GM23338 (cell line): ENCODE measurements around the gene RABEPK. TPM values are rescaled to one million over a fixed set of nuclear protein-coding genes. Genes with fewer than 3 reads are reported as not detected.
A peak's percentile ranks its signal among the peaks of the same experiment; 100 is the strongest.

ENCODE experiments used
- ATAC-seq: fragments of 200-7000 bp; cut with Tn5 transposase; 3 replicates; pipeline ENCODE4 v1.9.1; 2020
- DNase-seq: peaks from one replicate; pipeline ENCODE4 v3.0.0-alpha.2; 2015; ENCODE audit warnings: low spot score
- H2AFZ ChIP-seq: fragments of 200-600 bp; sonication (generic); 2 replicates; pipeline ENCODE4 v1.8.0; 2016; ENCODE audit warnings: antibody characterized with exemption, mild to moderate bottlenecking, moderate library complexity
- H3F3A ChIP-seq: fragments of 200-600 bp; sonication (generic); replicated peaks from 2 replicates; pipeline ENCODE4 v1.8.0; 2017; ENCODE audit warnings: antibody characterized with exemption, mixed run types, low read depth
- H3K27ac ChIP-seq: fragments of 200-600 bp; sonication (generic); 2 replicates; pipeline ENCODE4 v1.6.1; 2016; ENCODE audit warnings: low read depth
- H3K27me3 ChIP-seq: fragments of 200-600 bp; sonication (generic); 2 replicates; pipeline ENCODE4 v1.8.0; 2016; ENCODE audit warnings: mild to moderate bottlenecking, mixed run types, moderate library complexity; ENCODE audit not compliant: insufficient read depth
- H3K36me3 ChIP-seq: fragments of 200-600 bp; sonication (generic); 2 replicates; pipeline ENCODE4 v1.8.0; 2016; ENCODE audit warnings: mild to moderate bottlenecking; ENCODE audit not compliant: insufficient read depth
- H3K4me1 ChIP-seq: fragments of 200-600 bp; sonication (generic); 2 replicates; pipeline ENCODE4 v1.8.0; 2016; ENCODE audit warnings: mild to moderate bottlenecking, moderate library complexity; ENCODE audit not compliant: insufficient read depth
- H3K4me2 ChIP-seq: fragments of 200-600 bp; sonication (generic); 2 replicates; pipeline ENCODE4 v1.7.1; 2017; ENCODE audit warnings: mixed run types
- H3K4me3 ChIP-seq: fragments of 200-600 bp; sonication (generic); 2 replicates; pipeline ENCODE4 v1.6.1; 2016; ENCODE audit warnings: mixed run types
- H3K79me2 ChIP-seq: fragments of 200-600 bp; sonication (generic); replicated peaks from 2 replicates; pipeline ENCODE4 v1.8.0; 2017; ENCODE audit warnings: mild to moderate bottlenecking; ENCODE audit not compliant: insufficient read depth
- H3K9me2 ChIP-seq: fragments of 200-600 bp; sonication (generic); 2 replicates; pipeline ENCODE4 v1.8.0; 2017; ENCODE audit not compliant: insufficient read depth
- H4K20me1 ChIP-seq: fragments of 200-600 bp; sonication (generic); replicated peaks from 2 replicates; pipeline ENCODE4 v1.8.0; 2017; ENCODE audit warnings: mild to moderate bottlenecking; ENCODE audit not compliant: insufficient read depth
- H3K27ac Mint-ChIP-seq: 2 replicates; pipeline ENCODE4 v1.8.0; 2020; ENCODE audit warnings: inconsistent platforms, mild to moderate bottlenecking, moderate library complexity, mixed read lengths
- H3K27me3 Mint-ChIP-seq: 3 replicates; pipeline ENCODE4 v1.8.0; 2022; ENCODE audit warnings: low read depth, mild to moderate bottlenecking, moderate library complexity, mixed read lengths, inconsistent platforms; ENCODE audit not compliant: insufficient read depth, poor library complexity
- H3K36me3 Mint-ChIP-seq: 3 replicates; pipeline ENCODE4 v1.8.0; 2021; ENCODE audit warnings: low read depth, mild to moderate bottlenecking, inconsistent platforms, moderate library complexity, mixed read lengths
- H3K4me1 Mint-ChIP-seq: 3 replicates; pipeline ENCODE4 v1.8.0; 2020; ENCODE audit warnings: mild to moderate bottlenecking, inconsistent platforms, mixed read lengths
- H3K4me3 Mint-ChIP-seq: 3 replicates; pipeline ENCODE4 v1.8.0; 2021; ENCODE audit warnings: moderate library complexity, mild to moderate bottlenecking, inconsistent platforms, mixed read lengths
- H3K9me3 Mint-ChIP-seq: 3 replicates; pipeline ENCODE4 v1.8.0; 2020; ENCODE audit warnings: moderate library complexity, mild to moderate bottlenecking, inconsistent platforms, mixed read lengths
- CREB1 ChIP-seq: fragments of 250-450 bp; sonication (Bioruptor Pico); IDR thresholded peaks from 2 replicates; pipeline ENCODE4 v1.5.0; 2020; ENCODE audit warnings: low read depth, mild to moderate bottlenecking, moderate library complexity
- NANOG ChIP-seq: IDR thresholded peaks from 2 replicates; pipeline ENCODE4 v1.6.1; 2016; ENCODE audit warnings: antibody characterized with exemption, borderline replicate concordance
- POLR2AphosphoS5 ChIP-seq: IDR thresholded peaks from 2 replicates; pipeline ENCODE4 v1.6.1; 2016; ENCODE audit warnings: antibody characterized with exemption, low read depth
- STAT1 ChIP-seq: IDR thresholded peaks from one replicate; pipeline ENCODE4 v1.6.1; 2016; ENCODE audit warnings: antibody characterized with exemption; ENCODE audit not compliant: unreplicated experiment
- ZNF114 ChIP-seq: fragments of 250-450 bp; sonication (Bioruptor Pico); IDR thresholded peaks from 2 replicates; pipeline ENCODE4 v1.5.0; 2020; ENCODE audit warnings: mild to moderate bottlenecking, moderate library complexity
- ZNF331 ChIP-seq: fragments of 250-450 bp; sonication (Bioruptor Pico); IDR thresholded peaks from 2 replicates; pipeline ENCODE4 v1.5.0; 2020; ENCODE audit warnings: low read depth, mild to moderate bottlenecking, moderate library complexity
- polyA plus RNA-seq: library from polyadenylated mRNA; unstranded; fragments of >200 nt; fragmentation: Nextera tagmentation; extraction: Ambion mirVana; gene quantifications from 2 replicates; pipeline ENCODE4 v1.2.1, GENCODE V29; 2016
- total RNA-seq: library from RNA; depleted of rRNA; stranded (reverse); fragments of >200 nt; shearing (Covaris generic); gene quantifications from 2 replicates; pipeline ENCODE4 v1.2.3, GENCODE V29; 2014
- TF ChIP-seq, protein P1 (sequence below), 2 experiments: fragments of 200-600 bp in 1 of 2; sonication (generic) in 1 of 2; conservative IDR thresholded peaks; 2 replicates each; pipeline versions ENCODE4 v1.5.1 to v1.6.1; 2016 to 2017; ENCODE audit warnings: antibody characterized with exemption in 2 of 2, low read depth in 2 of 2, mild to moderate bottlenecking in 2 of 2, moderate library complexity in 1 of 2
- TF ChIP-seq, protein P2 (sequence below): IDR thresholded peaks from one replicate; pipeline ENCODE4 v1.6.1; 2018; ENCODE audit warnings: antibody characterized with exemption; ENCODE audit not compliant: unreplicated experiment
- TF ChIP-seq, protein P3 (sequence below): IDR thresholded peaks from 2 replicates; pipeline ENCODE4 v1.6.1; 2016; ENCODE audit warnings: antibody characterized with exemption
- TF ChIP-seq, protein P4 (sequence below): fragments of 250-450 bp; sonication (Bioruptor Pico); IDR thresholded peaks from 2 replicates; pipeline ENCODE4 v1.5.0; 2020; ENCODE audit warnings: mild to moderate bottlenecking, moderate library complexity

RABEPK gene
- total and polyA plus RNA-seq, 2 experiments from 2014 or later, result 25.8 to 32.7 TPM

DNA sequence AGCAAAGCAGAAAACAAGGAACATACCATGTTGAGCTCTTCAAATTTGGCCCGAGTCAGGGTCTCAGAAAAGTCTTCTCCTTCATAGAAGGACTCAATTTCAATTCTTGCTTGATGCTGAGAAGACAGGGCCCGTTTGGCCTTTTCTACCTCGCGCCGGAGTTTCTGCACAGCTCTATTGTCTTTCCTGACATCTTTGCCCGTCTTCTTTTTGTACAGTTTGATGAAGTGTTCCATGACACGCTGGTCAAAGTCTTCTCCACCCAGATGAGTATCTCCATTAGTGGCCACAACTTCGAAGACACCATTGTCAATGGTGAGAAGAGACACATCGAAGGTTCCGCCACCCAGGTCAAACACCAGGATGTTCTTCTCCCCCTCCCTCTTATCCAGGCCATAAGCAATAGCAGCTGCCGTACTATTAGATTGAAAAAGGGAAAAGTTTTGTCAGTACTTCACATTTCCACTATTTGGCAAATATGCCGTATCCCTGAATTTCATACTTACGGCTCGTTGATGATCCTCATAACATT lies 38.6 kb downstream of the RABEPK start (continued):
- TF ChIP-seq, protein P1, sequence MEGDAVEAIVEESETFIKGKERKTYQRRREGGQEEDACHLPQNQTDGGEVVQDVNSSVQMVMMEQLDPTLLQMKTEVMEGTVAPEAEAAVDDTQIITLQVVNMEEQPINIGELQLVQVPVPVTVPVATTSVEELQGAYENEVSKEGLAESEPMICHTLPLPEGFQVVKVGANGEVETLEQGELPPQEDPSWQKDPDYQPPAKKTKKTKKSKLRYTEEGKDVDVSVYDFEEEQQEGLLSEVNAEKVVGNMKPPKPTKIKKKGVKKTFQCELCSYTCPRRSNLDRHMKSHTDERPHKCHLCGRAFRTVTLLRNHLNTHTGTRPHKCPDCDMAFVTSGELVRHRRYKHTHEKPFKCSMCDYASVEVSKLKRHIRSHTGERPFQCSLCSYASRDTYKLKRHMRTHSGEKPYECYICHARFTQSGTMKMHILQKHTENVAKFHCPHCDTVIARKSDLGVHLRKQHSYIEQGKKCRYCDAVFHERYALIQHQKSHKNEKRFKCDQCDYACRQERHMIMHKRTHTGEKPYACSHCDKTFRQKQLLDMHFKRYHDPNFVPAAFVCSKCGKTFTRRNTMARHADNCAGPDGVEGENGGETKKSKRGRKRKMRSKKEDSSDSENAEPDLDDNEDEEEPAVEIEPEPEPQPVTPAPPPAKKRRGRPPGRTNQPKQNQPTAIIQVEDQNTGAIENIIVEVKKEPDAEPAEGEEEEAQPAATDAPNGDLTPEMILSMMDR (conservative IDR thresholded peaks at IDR 0.05; ENCODE audit: low read depth in 2 of 2), result no peak
- TF ChIP-seq, protein P2, sequence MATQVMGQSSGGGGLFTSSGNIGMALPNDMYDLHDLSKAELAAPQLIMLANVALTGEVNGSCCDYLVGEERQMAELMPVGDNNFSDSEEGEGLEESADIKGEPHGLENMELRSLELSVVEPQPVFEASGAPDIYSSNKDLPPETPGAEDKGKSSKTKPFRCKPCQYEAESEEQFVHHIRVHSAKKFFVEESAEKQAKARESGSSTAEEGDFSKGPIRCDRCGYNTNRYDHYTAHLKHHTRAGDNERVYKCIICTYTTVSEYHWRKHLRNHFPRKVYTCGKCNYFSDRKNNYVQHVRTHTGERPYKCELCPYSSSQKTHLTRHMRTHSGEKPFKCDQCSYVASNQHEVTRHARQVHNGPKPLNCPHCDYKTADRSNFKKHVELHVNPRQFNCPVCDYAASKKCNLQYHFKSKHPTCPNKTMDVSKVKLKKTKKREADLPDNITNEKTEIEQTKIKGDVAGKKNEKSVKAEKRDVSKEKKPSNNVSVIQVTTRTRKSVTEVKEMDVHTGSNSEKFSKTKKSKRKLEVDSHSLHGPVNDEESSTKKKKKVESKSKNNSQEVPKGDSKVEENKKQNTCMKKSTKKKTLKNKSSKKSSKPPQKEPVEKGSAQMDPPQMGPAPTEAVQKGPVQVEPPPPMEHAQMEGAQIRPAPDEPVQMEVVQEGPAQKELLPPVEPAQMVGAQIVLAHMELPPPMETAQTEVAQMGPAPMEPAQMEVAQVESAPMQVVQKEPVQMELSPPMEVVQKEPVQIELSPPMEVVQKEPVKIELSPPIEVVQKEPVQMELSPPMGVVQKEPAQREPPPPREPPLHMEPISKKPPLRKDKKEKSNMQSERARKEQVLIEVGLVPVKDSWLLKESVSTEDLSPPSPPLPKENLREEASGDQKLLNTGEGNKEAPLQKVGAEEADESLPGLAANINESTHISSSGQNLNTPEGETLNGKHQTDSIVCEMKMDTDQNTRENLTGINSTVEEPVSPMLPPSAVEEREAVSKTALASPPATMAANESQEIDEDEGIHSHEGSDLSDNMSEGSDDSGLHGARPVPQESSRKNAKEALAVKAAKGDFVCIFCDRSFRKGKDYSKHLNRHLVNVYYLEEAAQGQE, result no peak
- TF ChIP-seq NANOG (no peak), POLR2AphosphoS5 (no peak), CREB1 (CRISPR knock-in tag) (no peak), ZNF331 (CRISPR knock-in tag) (no peak), ZNF114 (no peak), STAT1 (no peak)
- TF ChIP-seq, protein P3, sequence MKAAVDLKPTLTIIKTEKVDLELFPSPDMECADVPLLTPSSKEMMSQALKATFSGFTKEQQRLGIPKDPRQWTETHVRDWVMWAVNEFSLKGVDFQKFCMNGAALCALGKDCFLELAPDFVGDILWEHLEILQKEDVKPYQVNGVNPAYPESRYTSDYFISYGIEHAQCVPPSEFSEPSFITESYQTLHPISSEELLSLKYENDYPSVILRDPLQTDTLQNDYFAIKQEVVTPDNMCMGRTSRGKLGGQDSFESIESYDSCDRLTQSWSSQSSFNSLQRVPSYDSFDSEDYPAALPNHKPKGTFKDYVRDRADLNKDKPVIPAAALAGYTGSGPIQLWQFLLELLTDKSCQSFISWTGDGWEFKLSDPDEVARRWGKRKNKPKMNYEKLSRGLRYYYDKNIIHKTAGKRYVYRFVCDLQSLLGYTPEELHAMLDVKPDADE, result no peak

DNA sequence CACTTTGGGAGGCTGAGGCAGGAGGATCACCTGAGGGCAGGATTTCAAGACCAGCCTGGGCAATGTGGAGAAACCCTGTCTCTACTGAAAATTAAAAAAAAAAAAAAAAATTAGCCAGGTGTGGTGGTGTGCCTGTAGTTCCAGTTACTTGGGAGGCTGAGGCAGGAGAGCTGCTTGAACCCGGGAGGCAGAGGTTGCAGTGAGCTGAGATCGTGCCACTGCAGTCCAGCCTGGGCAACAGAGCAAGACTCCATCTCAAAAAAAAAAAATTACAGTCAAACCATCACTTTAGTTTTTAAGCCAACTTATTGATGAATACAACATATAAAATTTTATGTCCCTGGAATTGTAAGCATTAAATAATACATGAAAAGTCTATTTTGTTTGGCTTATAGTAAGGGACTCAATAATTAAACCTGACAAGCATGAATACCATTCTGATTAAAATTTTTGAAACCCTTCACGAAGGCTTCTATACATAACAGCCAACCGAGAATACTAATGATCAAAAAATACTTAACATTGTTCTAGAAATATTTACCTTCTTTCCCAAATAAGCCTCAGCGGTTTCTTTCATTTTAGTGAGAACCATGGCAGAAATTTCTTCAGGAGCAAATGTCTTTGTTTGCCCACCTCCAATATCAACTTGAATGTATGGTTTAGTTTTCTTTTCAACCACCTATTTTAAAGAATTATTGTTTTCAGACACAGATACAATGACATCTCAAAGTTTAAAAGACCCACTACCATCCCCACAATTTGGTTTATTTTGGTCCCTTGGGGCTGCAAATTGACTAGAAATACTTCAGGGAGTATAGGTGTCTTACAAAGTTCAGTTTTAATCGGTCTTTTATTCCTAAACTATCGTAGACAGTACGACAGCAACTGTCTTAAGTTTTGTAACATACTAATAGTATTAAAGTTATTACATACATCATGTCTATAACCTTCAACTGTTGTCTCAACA lies 39.6 kb downstream of the RABEPK start:
- ATAC-seq (no peak), DNase-seq (no peak)
- Histone ChIP-seq H4K20me1 (peaks cover 42% of the 10 kb centered on the region), H3K4me2 (peak overlapping the region; percentile 84), H3K27me3 (no peaks in the 10 kb centered on the region), H3K36me3 (peaks cover 42% of the 10 kb centered on the region), H3K4me3 (peak overlapping the region; percentile 96), H3K79me2 (peaks cover 49% of the 10 kb centered on the region), H3K27ac (no peak overlapping the region), H2AFZ (no peak overlapping the region), H3K4me1 (peaks cover 17% of the 10 kb centered on the region; the same call in 1 of the 2 replicates), H3K9me2 (no peaks in the 10 kb centered on the region), H3F3A (peaks cover 41% of the 10 kb centered on the region)
- Mint-ChIP-seq H3K27me3 (peaks cover 14% of the 10 kb centered on the region), H3K36me3 (peaks cover 63% of the 10 kb centered on the region), H3K9me3 (peaks cover 4% of the 10 kb centered on the region; the same call in 2 of the 3 replicates), H3K4me1 (peaks cover 12% of the 10 kb centered on the region), H3K27ac (peak overlapping the region; percentile 98; the same call in 1 of the 2 replicates), H3K4me3 (peak overlapping the region; percentile 91)
- TF ChIP-seq ZNF331 (CRISPR knock-in tag), result no peak
- TF ChIP-seq, protein P4, sequence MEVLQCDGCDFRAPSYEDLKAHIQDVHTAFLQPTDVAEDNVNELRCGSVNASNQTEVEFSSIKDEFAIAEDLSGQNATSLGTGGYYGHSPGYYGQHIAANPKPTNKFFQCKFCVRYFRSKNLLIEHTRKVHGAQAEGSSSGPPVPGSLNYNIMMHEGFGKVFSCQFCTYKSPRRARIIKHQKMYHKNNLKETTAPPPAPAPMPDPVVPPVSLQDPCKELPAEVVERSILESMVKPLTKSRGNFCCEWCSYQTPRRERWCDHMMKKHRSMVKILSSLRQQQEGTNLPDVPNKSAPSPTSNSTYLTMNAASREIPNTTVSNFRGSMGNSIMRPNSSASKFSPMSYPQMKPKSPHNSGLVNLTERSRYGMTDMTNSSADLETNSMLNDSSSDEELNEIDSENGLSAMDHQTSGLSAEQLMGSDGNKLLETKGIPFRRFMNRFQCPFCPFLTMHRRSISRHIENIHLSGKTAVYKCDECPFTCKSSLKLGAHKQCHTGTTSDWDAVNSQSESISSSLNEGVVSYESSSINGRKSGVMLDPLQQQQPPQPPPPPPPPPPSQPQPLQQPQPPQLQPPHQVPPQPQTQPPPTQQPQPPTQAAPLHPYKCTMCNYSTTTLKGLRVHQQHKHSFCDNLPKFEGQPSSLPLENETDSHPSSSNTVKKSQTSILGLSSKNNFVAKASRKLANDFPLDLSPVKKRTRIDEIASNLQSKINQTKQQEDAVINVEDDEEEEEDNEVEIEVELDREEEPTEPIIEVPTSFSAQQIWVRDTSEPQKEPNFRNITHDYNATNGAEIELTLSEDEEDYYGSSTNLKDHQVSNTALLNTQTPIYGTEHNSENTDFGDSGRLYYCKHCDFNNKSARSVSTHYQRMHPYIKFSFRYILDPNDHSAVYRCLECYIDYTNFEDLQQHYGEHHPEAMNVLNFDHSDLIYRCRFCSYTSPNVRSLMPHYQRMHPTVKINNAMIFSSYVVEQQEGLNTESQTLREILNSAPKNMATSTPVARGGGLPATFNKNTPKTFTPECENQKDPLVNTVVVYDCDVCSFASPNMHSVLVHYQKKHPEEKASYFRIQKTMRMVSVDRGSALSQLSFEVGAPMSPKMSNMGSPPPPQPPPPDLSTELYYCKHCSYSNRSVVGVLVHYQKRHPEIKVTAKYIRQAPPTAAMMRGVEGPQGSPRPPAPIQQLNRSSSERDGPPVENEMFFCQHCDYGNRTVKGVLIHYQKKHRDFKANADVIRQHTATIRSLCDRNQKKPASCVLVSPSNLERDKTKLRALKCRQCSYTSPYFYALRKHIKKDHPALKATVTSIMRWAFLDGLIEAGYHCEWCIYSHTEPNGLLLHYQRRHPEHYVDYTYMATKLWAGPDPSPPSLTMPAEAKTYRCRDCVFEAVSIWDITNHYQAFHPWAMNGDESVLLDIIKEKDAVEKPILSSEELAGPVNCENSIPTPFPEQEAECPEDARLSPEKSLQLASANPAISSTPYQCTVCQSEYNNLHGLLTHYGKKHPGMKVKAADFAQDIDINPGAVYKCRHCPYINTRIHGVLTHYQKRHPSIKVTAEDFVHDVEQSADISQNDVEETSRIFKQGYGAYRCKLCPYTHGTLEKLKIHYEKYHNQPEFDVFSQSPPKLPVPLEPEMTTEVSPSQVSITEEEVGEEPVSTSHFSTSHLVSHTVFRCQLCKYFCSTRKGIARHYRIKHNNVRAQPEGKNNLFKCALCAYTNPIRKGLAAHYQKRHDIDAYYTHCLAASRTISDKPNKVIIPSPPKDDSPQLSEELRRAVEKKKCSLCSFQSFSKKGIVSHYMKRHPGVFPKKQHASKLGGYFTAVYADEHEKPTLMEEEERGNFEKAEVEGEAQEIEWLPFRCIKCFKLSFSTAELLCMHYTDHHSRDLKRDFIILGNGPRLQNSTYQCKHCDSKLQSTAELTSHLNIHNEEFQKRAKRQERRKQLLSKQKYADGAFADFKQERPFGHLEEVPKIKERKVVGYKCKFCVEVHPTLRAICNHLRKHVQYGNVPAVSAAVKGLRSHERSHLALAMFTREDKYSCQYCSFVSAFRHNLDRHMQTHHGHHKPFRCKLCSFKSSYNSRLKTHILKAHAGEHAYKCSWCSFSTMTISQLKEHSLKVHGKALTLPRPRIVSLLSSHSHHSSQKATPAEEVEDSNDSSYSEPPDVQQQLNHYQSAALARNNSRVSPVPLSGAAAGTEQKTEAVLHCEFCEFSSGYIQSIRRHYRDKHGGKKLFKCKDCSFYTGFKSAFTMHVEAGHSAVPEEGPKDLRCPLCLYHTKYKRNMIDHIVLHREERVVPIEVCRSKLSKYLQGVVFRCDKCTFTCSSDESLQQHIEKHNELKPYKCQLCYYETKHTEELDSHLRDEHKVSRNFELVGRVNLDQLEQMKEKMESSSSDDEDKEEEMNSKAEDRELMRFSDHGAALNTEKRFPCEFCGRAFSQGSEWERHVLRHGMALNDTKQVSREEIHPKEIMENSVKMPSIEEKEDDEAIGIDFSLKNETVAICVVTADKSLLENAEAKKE, result no peak
- TF ChIP-seq CREB1 (CRISPR knock-in tag), result no peak
